Vagina (tissue), 2 donors: ENCODE measurements around the gene SMIM32.

Experiments
- CTCF ChIP-seq, 3 experiments: fragments of 450-650 bp in 2 of 3; fragments of 200-600 bp in 1 of 3; sonication (generic) in 1 of 3; IDR thresholded peaks; one replicate each; pipeline ENCODE4 v1.5.1; 2017 to 2019; ENCODE audit warnings: antibody characterized with exemption in 3 of 3, mild to moderate bottlenecking in 2 of 3, moderate library complexity in 2 of 3
- POLR2A ChIP-seq, 2 donors: fragments of 450-650 bp; IDR thresholded peaks; one replicate each; pipeline ENCODE4 v1.6.1; 2017; ENCODE audit warnings: antibody characterized with exemption in 2 of 2, mild to moderate bottlenecking in 2 of 2, moderate library complexity in 2 of 2
- POLR2AphosphoS5 ChIP-seq, 2 donors: sonication (generic); formaldehyde crosslinking; IDR thresholded peaks; one replicate each; pipeline ENCODE4 v1.9.0; 2017; ENCODE audit warnings: antibody characterized with exemption in 2 of 2, mild to moderate bottlenecking in 2 of 2, low read depth in 1 of 2; ENCODE audit not compliant: insufficient read depth in 1 of 2

GRCh38 chr5:136149891-136150290 lies 43.1 kb downstream of the SMIM32 start:
- TF ChIP-seq CTCF (IDR thresholded peaks at IDR 0.05) = no peak
- TF ChIP-seq POLR2A (IDR thresholded peaks at IDR 0.05) = no peak
- no peak for TF ChIP-seq POLR2AphosphoS5 (IDR thresholded peaks at IDR 0.05; ENCODE audit: insufficient read depth in 1 of 2, low read depth in 1 of 2)
